MM.1S (cell line): ENCODE results near the gene KLF15.
A peak's percentile ranks its signal among the peaks of the same experiment; 100 is the strongest.

Experiments used
- DNase-seq: peaks from one replicate; pipeline ENCODE4 v3.0.0-alpha.2; 2015
- H2AFZ ChIP-seq: fragments of 300-600 bp; sonication (generic); 2 replicates; pipeline ENCODE4 v1.6.0; 2016; ENCODE audit warnings: antibody characterized with exemption, low read length
- H3F3A ChIP-seq: fragments of 300-600 bp; sonication (generic); 2 replicates; pipeline ENCODE4 v1.6.1; 2016; ENCODE audit warnings: mild to moderate bottlenecking, antibody characterized with exemption, low read length, moderate library complexity, mixed read lengths; ENCODE audit not compliant: insufficient read depth
- H3K27ac ChIP-seq: fragments of 300-600 bp; sonication (generic); 2 replicates; pipeline ENCODE4 v1.5.1; 2016; ENCODE audit warnings: mild to moderate bottlenecking, low read length
- H3K27me3 ChIP-seq: fragments of 300-600 bp; sonication (generic); replicated peaks from 2 replicates; pipeline ENCODE4 v1.6.0; 2016; ENCODE audit warnings: low read length; ENCODE audit not compliant: insufficient read depth
- H3K36me3 ChIP-seq: fragments of 300-600 bp; sonication (generic); replicated peaks from 2 replicates; pipeline ENCODE4 v1.6.1; 2016; ENCODE audit warnings: mild to moderate bottlenecking, low read length, mixed read lengths; ENCODE audit not compliant: insufficient read depth
- H3K4me1 ChIP-seq: fragments of 300-600 bp; sonication (generic); 2 replicates; pipeline ENCODE4 v1.6.1; 2016; ENCODE audit warnings: low read length, mixed read lengths
- H3K4me2 ChIP-seq: fragments of 300-600 bp; sonication (generic); 2 replicates; pipeline ENCODE4 v1.6.0; 2016; ENCODE audit warnings: low read depth, low read length
- H3K4me3 ChIP-seq: fragments of 300-600 bp; sonication (generic); 2 replicates; pipeline ENCODE4 v1.5.1; 2016; ENCODE audit warnings: low read length, mixed read lengths
- H3K79me2 ChIP-seq: fragments of 300-600 bp; sonication (generic); 2 replicates; pipeline ENCODE4 v1.6.1; 2016; ENCODE audit warnings: mixed run types, low read length, mixed read lengths
- H3K9ac ChIP-seq: fragments of 300-600 bp; sonication (generic); 2 replicates; pipeline ENCODE4 v1.6.1; 2016; ENCODE audit warnings: low read length, mixed read lengths
- H3K9me2 ChIP-seq: fragments of 300-600 bp; sonication (generic); replicated peaks from 2 replicates; pipeline ENCODE4 v1.6.1; 2016; ENCODE audit warnings: mild to moderate bottlenecking, low read length, mixed read lengths; ENCODE audit not compliant: insufficient read depth
- H3K9me3 ChIP-seq: fragments of 300-600 bp; sonication (generic); replicated peaks from 2 replicates; pipeline ENCODE4 v1.6.1; 2016; ENCODE audit warnings: mild to moderate bottlenecking, low read length, mixed read lengths; ENCODE audit not compliant: insufficient read depth
- H4K20me1 ChIP-seq: fragments of 300-600 bp; sonication (generic); 2 replicates; pipeline ENCODE4 v1.6.1; 2016; ENCODE audit warnings: mild to moderate bottlenecking, low read length, moderate library complexity, mixed read lengths; ENCODE audit not compliant: insufficient read depth
- EZH2 ChIP-seq: fragments of 300-600 bp; sonication (generic); optimal IDR thresholded peaks from 2 replicates; pipeline ENCODE3; 2017; ENCODE audit warnings: low read depth, mild to moderate bottlenecking, antibody characterized with exemption, low read length, mixed read lengths
- EZH2phosphoT487 ChIP-seq: fragments of 300-600 bp; sonication (generic); IDR thresholded peaks from 2 replicates; pipeline ENCODE4 v1.6.1; 2018; ENCODE audit warnings: antibody characterized with exemption, low read length
- TF ChIP-seq, protein P1 (sequence below): fragments of 300-600 bp; sonication (generic); IDR thresholded peaks from 2 replicates; pipeline ENCODE4 v1.5.1; 2016; ENCODE audit warnings: antibody characterized with exemption, low read length, mixed read lengths

Gene KLF15

GRCh38 chr3:126391631-126392030 is 34.4 kb upstream of the KLF15 start:
- TF ChIP-seq EZH2 (no peak), EZH2phosphoT487 (no peak)
- TF ChIP-seq, protein P1, sequence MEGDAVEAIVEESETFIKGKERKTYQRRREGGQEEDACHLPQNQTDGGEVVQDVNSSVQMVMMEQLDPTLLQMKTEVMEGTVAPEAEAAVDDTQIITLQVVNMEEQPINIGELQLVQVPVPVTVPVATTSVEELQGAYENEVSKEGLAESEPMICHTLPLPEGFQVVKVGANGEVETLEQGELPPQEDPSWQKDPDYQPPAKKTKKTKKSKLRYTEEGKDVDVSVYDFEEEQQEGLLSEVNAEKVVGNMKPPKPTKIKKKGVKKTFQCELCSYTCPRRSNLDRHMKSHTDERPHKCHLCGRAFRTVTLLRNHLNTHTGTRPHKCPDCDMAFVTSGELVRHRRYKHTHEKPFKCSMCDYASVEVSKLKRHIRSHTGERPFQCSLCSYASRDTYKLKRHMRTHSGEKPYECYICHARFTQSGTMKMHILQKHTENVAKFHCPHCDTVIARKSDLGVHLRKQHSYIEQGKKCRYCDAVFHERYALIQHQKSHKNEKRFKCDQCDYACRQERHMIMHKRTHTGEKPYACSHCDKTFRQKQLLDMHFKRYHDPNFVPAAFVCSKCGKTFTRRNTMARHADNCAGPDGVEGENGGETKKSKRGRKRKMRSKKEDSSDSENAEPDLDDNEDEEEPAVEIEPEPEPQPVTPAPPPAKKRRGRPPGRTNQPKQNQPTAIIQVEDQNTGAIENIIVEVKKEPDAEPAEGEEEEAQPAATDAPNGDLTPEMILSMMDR = no peak
- Histone ChIP-seq H3K27me3 (no peaks in the 10 kb centered on the region), H2AFZ (no peak overlapping the region), H3K9ac (no peak overlapping the region), H4K20me1 (no peaks in the 10 kb centered on the region), H3K4me3 (no peak overlapping the region), H3K9me2 (no peaks in the 10 kb centered on the region), H3K4me2 (no peak overlapping the region), H3K27ac (no peak overlapping the region), H3K79me2 (no peaks in the 10 kb centered on the region), H3K36me3 (no peaks in the 10 kb centered on the region), H3F3A (peaks cover 7% of the 10 kb centered on the region; the same call in 1 of the 2 replicates), H3K4me1 (peaks cover 34% of the 10 kb centered on the region), H3K9me3 (no peaks in the 10 kb centered on the region)
- DNase-seq = no peak

DNA sequence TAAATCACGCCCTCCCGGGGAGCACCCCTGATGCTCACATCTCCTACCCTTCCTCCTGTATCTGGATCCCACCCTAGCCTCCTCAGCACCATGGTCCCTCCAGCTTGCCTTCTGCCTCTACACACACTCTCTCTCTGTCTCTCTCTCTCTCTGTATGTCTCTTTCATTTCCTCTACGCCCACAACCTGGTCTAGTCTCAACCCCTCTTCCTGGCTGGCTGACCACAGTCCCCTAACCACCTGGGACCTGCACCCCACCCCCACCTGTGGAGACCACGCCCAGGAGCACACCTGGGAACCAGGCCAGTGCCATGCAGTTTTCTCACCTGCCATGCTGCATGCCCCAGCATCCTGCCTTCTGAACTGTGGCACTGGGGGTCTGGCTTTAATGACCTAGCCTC is 33.5 kb upstream of the KLF15 start:
- no peaks in the 10 kb centered on the region for H3K27me3 ChIP-seq
- DNase-seq = peak; percentile 60
- peak overlapping the region; percentile 55; the same call in 1 of the 2 replicates for H3K27ac ChIP-seq
- H3K9me3 ChIP-seq = no peaks in the 10 kb centered on the region
- peak overlapping the region; percentile 33 for H3K4me2 ChIP-seq
- H4K20me1 ChIP-seq = no peaks in the 10 kb centered on the region
- no peaks in the 10 kb centered on the region for H3K9me2 ChIP-seq
- no peaks in the 10 kb centered on the region for H3K36me3 ChIP-seq
- H3F3A ChIP-seq = peaks cover 7% of the 10 kb centered on the region; the same call in 1 of the 2 replicates
- H2AFZ ChIP-seq = no peak overlapping the region
- no peaks in the 10 kb centered on the region for H3K79me2 ChIP-seq
- TF ChIP-seq, protein P1 = no peak
- no peak for TF ChIP-seq EZH2phosphoT487
- TF ChIP-seq EZH2 = no peak
- H3K4me3 ChIP-seq = no peak overlapping the region
- peak overlapping the region; percentile 18; the same call in 1 of the 2 replicates for H3K9ac ChIP-seq
- peaks cover 34% of the 10 kb centered on the region for H3K4me1 ChIP-seq

GRCh38 chr3:126390201-126390600 is 33.0 kb upstream of the KLF15 start:
- Histone ChIP-seq H3K9me3 (no peaks in the 10 kb centered on the region), H2AFZ (no peak overlapping the region), H3K9ac (peak overlapping the region; percentile 18; the same call in 1 of the 2 replicates), H3K27ac (peak overlapping the region; percentile 55; the same call in 1 of the 2 replicates), H3K9me2 (no peaks in the 10 kb centered on the region), H3K36me3 (no peaks in the 10 kb centered on the region), H4K20me1 (no peaks in the 10 kb centered on the region), H3K4me1 (peaks cover 34% of the 10 kb centered on the region), H3K27me3 (no peaks in the 10 kb centered on the region), H3K4me2 (peak overlapping the region; percentile 33; the same call in 1 of the 2 replicates), H3F3A (peaks cover 7% of the 10 kb centered on the region; the same call in 1 of the 2 replicates), H3K4me3 (no peak overlapping the region), H3K79me2 (no peaks in the 10 kb centered on the region)
- TF ChIP-seq EZH2 (no peak), EZH2phosphoT487 (no peak)
- TF ChIP-seq, protein P1 = no peak
- DNase-seq = no peak
